Subcutaneous abdominal adipose tissue (tissue), 5 donors: ENCODE measurements around the gene CBX1.

Source experiments
- H3K27ac ChIP-seq: one replicate; pipeline ENCODE4 v1.7.0; 2013; ENCODE audit warnings: low read depth, mild to moderate bottlenecking, inconsistent platforms, low read length, moderate library complexity
- H3K27me3 ChIP-seq, 5 donors: one replicate each; pipeline ENCODE4 v1.7.0; 2013; ENCODE audit warnings: low read length in 5 of 5, inconsistent platforms in 1 of 5; ENCODE audit not compliant: control insufficient read depth in 5 of 5, insufficient read depth in 4 of 5
- H3K36me3 ChIP-seq, 5 donors: one replicate each; pipeline ENCODE4 v1.7.0; 2013; ENCODE audit warnings: low read length in 5 of 5; ENCODE audit not compliant: control insufficient read depth in 5 of 5, insufficient read depth in 5 of 5
- H3K4me1 ChIP-seq, 5 donors: one replicate each; pipeline ENCODE4 v1.7.0; 2013; ENCODE audit warnings: low read length in 5 of 5, mild to moderate bottlenecking in 3 of 5, moderate library complexity in 1 of 5; ENCODE audit not compliant: control insufficient read depth in 5 of 5, insufficient read depth in 5 of 5
- H3K4me3 ChIP-seq, 5 donors: one replicate each; pipeline ENCODE4 v1.7.0; 2013; ENCODE audit warnings: low read length in 5 of 5, low read depth in 1 of 5
- H3K9ac ChIP-seq, 5 donors: one replicate each; pipeline ENCODE4 v1.7.0; 2013; ENCODE audit warnings: low read length in 5 of 5, mild to moderate bottlenecking in 4 of 5, moderate library complexity in 3 of 5
- H3K9me3 ChIP-seq, 5 donors: one replicate each; pipeline ENCODE4 v1.7.0; 2013; ENCODE audit warnings: low read length in 5 of 5; ENCODE audit not compliant: control insufficient read depth in 5 of 5
- donor health status: healthy.
- donor health status: healthy.
- donor health status: healthy.
- donor health status: healthy.
- donor health status: healthy.

Gene CBX1

DNA sequence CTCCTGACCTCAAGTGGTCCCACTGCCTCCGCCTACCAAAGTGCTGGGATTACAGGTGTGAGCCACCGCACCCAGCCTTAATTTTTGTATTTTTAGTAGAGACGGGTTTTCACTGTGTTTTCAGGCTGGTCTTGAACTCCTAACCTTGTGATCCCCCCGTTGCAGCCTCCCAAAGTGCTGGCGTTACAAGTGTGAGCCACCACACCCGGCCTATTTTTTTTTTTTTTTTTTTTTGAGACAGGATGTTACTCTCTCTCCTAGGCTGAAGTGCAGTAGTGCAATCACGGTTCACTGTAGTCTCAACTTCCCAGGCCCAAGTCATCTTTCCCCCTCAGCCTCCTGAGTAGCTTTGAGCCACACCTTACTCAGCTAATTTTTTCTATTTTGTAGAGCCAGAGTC lies 3.2 kb upstream of the CBX1 start:
- H3K4me3 ChIP-seq = no peak overlapping the region
- H3K27me3 ChIP-seq = no peaks in the 10 kb centered on the region
- H3K36me3 ChIP-seq = no peaks in the 10 kb centered on the region
- H3K9ac ChIP-seq = no peak overlapping the region
- peaks cover 0 to 6% (median 3%) of the 10 kb centered on the region in 5 donors for H3K9me3 ChIP-seq
- no peak overlapping the region for H3K27ac ChIP-seq
- peaks cover 0 to 42% (median 31%) of the 10 kb centered on the region in 5 donors for H3K4me1 ChIP-seq

DNA sequence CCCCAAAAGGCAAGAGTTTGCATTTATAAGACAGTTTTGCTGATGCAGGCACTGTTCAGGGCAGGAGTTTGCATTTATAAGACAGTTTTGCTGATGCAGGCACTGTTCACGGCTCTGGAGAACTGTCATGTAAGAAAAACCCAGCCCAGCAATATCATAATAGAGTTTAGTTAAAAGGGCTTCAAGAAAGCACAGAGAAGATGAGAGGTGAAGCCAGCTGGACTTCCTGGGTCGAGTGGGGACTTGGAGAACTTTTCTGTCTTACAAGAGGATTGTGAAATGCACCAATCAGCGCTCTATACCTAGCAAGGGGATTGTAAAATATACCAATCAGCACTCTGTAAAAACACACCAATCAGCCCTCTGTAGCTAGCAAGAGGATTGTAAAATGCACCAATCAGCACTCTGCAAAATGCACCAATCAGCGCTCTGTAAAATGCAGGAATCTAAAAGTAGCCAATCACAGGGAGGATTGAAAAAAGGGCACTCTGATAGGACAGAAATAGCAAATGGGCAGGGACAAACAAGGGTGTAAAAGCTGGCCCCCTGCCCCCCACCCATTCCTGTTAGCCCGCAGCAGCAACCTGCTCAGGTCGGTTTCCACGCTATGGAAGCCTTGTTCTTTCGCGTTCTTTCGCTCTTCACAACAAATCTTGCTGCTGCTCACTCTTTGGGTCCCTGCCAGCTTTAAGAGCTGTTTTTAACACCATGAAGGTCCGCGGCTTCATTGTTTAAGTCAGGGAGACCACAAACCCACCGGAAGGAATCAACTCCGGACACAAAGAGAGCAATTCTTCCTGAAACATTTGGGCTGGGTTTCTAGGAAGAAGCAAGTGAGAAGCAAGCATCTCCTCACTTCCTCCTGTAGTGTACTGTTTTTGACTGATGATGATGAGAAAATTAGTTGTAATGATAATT lies 1.8 kb upstream of the CBX1 start:
- Histone ChIP-seq H3K4me3 (no peak overlapping the region), H3K4me1 (peaks cover 0 to 28% (median 21%) of the 10 kb centered on the region in 5 donors), H3K9ac (no peak overlapping the region), H3K27me3 (no peaks in the 10 kb centered on the region), H3K27ac (no peak overlapping the region), H3K36me3 (no peaks in the 10 kb centered on the region), H3K9me3 (peaks cover 0 to 6% (median 3%) of the 10 kb centered on the region in 5 donors)

DNA sequence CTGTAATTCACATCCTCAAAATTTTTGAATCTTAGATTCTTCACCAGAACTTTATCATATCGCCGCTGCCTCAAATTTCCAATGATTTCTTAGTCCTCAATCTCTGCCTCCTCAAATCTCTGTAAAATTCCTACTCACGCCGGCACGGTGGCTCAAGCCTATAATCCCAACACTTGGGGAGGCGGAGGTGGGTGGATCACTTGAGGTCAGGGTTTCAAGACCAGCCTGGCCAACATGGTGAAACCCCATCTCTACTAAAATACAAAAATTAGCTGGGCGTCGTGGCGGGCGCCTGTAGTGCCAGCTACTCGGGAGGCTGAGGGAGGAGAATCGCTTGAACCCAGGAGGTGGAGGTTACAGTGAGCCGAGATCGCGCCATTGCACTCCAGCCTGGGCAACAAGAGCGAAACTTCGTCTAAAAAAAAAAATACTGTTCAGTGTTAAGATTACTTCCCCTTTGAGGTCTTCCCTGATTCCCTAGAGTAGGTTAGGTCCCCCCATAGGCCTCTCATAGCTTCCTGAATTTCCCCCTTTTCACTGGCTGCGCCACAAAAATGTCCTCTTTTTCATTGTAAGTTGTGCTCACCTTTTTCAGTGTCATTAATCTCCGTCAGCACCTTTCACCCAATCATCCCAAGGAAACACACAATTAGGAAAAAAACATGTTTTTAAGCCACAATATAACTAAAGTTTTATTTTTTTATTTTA lies 919 bp upstream of the CBX1 start:
- Histone ChIP-seq H3K36me3 (no peaks in the 10 kb centered on the region), H3K27me3 (no peaks in the 10 kb centered on the region), H3K9ac (no peak overlapping the region), H3K4me1 (peaks cover 0 to 25% (median 17%) of the 10 kb centered on the region in 5 donors), H3K9me3 (peaks cover 0 to 6% (median 3%) of the 10 kb centered on the region in 5 donors), H3K27ac (no peak overlapping the region), H3K4me3 (peak overlapping the region in 1 of 5 donors; percentile 61)

DNA sequence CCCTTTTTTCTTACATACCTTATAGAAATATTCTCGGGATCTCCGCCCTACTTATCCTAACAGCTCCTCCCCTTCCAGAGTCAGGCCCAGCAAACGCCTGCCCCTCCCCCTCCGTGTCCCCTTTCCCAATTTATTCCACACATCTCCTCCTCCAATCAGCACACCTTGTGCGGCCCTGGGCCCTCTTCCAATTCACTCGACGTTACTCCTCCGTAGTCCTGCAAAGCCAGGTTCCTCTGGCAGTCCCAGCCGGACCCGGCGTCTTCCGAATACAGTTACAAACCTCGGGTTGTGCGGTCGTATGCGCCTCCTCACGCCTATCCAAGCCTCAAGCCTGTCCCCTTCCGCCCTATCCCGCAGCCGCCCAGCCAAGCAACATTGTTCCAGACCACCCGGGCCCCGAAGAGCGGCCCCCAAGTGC lies 677 bp downstream of the CBX1 start:
- no peaks in the 10 kb centered on the region for H3K36me3 ChIP-seq
- H3K9me3 ChIP-seq = peaks cover 0 to 6% (median 3%) of the 10 kb centered on the region in 5 donors
- H3K4me1 ChIP-seq = peaks cover 0 to 20% (median 12%) of the 10 kb centered on the region in 5 donors
- H3K9ac ChIP-seq = peak overlapping the region; percentile 56 to 78 (median 73)
- H3K27ac ChIP-seq = peak overlapping the region; percentile 72
- H3K4me3 ChIP-seq = peak overlapping the region; percentile 74 to 87 (median 80)
- no peaks in the 10 kb centered on the region for H3K27me3 ChIP-seq

DNA sequence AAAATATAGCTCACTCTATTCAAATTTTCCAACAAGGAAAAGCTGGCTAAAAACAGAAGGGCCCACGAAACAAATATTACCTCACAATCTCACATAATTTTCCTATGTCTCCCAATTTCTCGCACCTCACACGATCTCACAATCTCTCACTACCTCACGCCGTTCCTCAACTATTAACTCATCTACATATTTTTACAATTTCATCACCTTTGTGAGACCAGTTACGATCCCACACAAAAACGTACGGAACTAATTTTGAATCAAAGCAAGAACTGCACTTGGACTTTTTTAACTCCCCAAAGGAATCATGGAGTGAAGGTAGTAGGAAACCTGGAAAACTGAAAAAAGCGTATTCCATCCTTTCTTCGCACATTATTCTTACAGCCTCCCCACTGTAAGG lies 1.1 kb downstream of the CBX1 start:
- no peaks in the 10 kb centered on the region for H3K27me3 ChIP-seq
- peak overlapping the region in 4 of 5 donors; percentile 71 to 78 (median 73) for H3K9ac ChIP-seq
- peaks cover 0 to 21% (median 14%) of the 10 kb centered on the region in 5 donors for H3K4me1 ChIP-seq
- H3K4me3 ChIP-seq = peak overlapping the region; percentile 74 to 87 (median 80)
- peaks cover 0 to 6% (median 3%) of the 10 kb centered on the region in 5 donors for H3K9me3 ChIP-seq
- no peak overlapping the region for H3K27ac ChIP-seq
- H3K36me3 ChIP-seq = no peaks in the 10 kb centered on the region

DNA sequence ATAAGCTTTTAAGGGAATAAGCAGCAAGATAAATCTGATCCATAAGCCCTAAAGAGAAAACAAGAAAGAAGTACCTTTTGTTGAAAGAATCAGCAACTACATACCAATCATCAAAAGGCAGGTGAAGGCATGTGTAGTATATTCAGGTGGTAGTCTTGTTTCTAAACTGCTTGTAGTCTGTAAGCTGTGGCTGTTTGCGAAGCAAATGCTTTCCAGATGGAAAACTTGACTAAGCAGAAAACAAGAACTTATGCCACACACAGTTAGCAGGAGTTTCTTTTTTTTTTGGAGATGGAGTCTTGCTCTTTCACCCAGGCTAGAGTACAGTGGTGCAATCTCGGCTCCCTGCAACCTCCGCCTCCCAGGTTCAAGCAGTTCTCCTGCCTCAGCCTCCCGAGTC lies 5.7 kb downstream of the CBX1 start:
- Histone ChIP-seq H3K27me3 (no peaks in the 10 kb centered on the region), H3K9ac (no peak overlapping the region), H3K36me3 (peaks cover 0 to 8% (median 0%) of the 10 kb centered on the region in 5 donors), H3K27ac (no peak overlapping the region), H3K4me3 (no peak overlapping the region), H3K9me3 (no peaks in the 10 kb centered on the region), H3K4me1 (peaks cover 0 to 11% (median 6%) of the 10 kb centered on the region in 5 donors)

DNA sequence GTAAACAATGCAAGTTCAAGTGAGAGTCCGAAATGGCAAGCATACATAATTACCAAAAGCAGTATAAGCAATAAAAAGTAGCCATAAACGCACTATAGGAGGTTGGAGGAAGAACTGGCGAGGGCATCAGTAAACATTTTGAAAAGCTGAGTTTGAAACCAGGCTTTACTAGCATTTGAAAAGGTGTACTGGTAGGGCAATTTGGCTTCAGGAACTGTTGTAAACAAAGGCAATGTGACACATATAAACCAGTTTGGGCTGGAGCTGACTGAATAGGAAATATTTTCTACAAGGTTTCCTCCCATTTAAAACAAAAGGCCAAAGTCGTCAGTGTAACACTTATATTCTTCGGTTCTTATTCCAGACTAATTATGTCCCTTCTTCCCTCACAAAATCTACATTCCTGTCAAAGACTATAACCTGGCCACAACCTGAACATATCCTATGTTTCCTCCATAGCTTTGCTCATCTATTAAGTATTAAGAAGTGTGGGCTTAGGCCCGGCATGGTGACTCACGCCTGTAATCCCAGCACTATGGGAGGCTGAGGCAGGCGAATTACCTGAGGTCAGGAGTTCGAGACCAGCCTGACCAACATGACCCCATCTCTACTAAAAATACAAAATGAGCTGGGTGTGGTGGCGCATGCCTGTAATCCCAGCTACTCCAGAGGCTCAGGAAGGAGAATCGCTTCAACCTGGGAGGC lies 7.8 kb downstream of the CBX1 start:
- no peak overlapping the region for H3K27ac ChIP-seq
- H3K27me3 ChIP-seq = no peaks in the 10 kb centered on the region
- H3K9ac ChIP-seq = no peak overlapping the region
- peaks cover 0 to 8% (median 0%) of the 10 kb centered on the region in 5 donors for H3K36me3 ChIP-seq
- H3K4me1 ChIP-seq = peaks cover 0 to 6% (median 0%) of the 10 kb centered on the region in 5 donors
- H3K9me3 ChIP-seq = no peaks in the 10 kb centered on the region
- no peak overlapping the region for H3K4me3 ChIP-seq

DNA sequence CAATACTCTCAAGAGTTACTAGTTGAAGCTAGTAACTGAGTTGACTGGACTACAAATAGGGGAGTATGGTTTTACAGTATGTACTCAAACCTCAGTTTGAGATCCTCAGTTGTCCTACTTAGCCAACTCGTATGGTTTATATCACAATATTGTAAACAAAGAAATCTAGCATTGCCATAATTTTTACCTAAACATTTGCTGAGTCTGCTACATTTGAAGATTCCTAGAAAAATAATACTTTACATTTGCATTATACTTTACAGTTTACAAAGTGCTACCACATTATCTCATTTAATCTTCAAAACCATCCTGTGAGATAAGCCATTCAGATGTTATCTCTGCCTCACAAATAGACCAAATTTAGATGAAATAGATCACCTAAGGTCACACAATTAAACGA lies 16.3 kb downstream of the CBX1 start:
- Histone ChIP-seq H3K4me1 (peaks cover 0 to 10% (median 9%) of the 10 kb centered on the region in 5 donors), H3K9ac (no peak overlapping the region), H3K27ac (no peak overlapping the region), H3K27me3 (no peaks in the 10 kb centered on the region), H3K36me3 (no peaks in the 10 kb centered on the region), H3K9me3 (no peaks in the 10 kb centered on the region), H3K4me3 (no peak overlapping the region)

DNA sequence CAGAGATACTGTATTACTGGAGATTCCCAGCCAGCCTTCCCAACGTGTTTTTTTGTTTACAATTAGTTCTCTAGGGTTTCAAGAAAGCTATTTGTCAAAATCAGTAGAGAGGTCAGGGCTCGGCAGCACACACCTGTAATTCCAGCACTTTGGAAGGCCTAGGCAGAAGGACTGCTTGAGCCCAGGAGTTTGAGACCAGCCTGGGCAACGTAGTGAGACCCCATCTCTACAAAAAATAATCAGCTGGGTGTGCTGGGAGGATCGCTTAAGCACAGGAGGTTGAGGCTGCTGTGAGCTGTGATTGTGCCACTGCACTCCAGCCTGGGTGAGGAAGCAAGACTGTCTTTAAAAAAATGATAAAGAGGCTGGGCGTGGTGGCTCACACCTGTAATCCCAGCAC lies 19.4 kb downstream of the CBX1 start:
- Histone ChIP-seq H3K4me3 (no peak overlapping the region), H3K9me3 (no peaks in the 10 kb centered on the region), H3K4me1 (peaks cover 0 to 10% (median 9%) of the 10 kb centered on the region in 5 donors), H3K27me3 (no peaks in the 10 kb centered on the region), H3K9ac (no peak overlapping the region), H3K27ac (no peak overlapping the region), H3K36me3 (peaks cover 0 to under 1% (median 0%) of the 10 kb centered on the region in 5 donors)
